Measurements from ENCODE around the gene MAPK10. TPM values are rescaled to one million over a fixed set of nuclear protein-coding genes. Genes with fewer than 3 reads are reported as not detected.
A peak's percentile ranks its signal among the peaks of the same experiment; 100 is the strongest.

The MAPK10 gene
- polyA plus RNA-seq, result 4.7 to 8.2 TPM (median 6.8 TPM) in 3 replicates
- polyA plus RNA-seq (2011; ENCODE audit: low read depth), result 1.4 TPM
- 3.5 and 5.7 TPM in 2 replicates for polyA plus RNA-seq (2011; cell fraction: cytosol; rRNA removed)
- polyA plus RNA-seq (2011; cell fraction: nucleus; rRNA removed), result 13.7 and 14.5 TPM in 2 replicates
- 1.5 and 3.8 TPM in 2 replicates for polyA plus RNA-seq (2012; ENCODE audit: low replicate concordance)
- polyA minus RNA-seq, result 10.1 to 29.3 TPM (median 18.9 TPM) in 3 replicates
- 4.8 TPM for polyA minus RNA-seq (2011; cell fraction: cytosol; rRNA and poly(A)+ RNA removed)
- polyA minus RNA-seq (2011; cell fraction: nucleus; rRNA and poly(A)+ RNA removed), result 35.7 and 63.8 TPM in 2 replicates

GRCh38 chr4:86359944-86360478, at the start of gene MAPK10:
Gene MAPK10 (minus strand): TSS chr4:86360053.
- TF ChIP-seq EZH2 (IDR thresholded peaks at IDR 0.05; ENCODE audit: low read length) (no peak), CTCF (optimal IDR thresholded peaks at IDR 0.05 in 1 of 3, IDR thresholded peaks at IDR 0.05 in 1 of 3, conservative IDR thresholded peaks at IDR 0.05 in 1 of 3; ENCODE audit: extremely low read depth in 1 of 3, insufficient read depth in 2 of 3, low read length in 3 of 3) (no peak)

GRCh38 chr4:86403575-86403974, 43.7 kb upstream of the MAPK10 start:
- H3K4me2 ChIP-seq (ENCODE audit: control insufficient read depth, extremely low read depth, insufficient read depth, low read depth, low read length), result no peak overlapping the region
- no peak overlapping the region for H3K4me3 ChIP-seq (ENCODE audit: control insufficient read depth in 2 of 3, extremely low read depth in 1 of 3, insufficient read depth in 2 of 3, low read depth in 1 of 3, low read length in 3 of 3)
- H3K9me3 ChIP-seq (ENCODE audit: control insufficient read depth, low read depth, low read length), result no peaks in the 10 kb centered on the region
- no peak overlapping the region for H2AFZ ChIP-seq (ENCODE audit: control insufficient read depth, low read length)
- H3K9me1 ChIP-seq (ENCODE audit: control insufficient read depth, extremely low read depth, insufficient read depth, low read length), result no peaks in the 10 kb centered on the region
- no peak for TF ChIP-seq CTCF (optimal IDR thresholded peaks at IDR 0.05 in 1 of 3, IDR thresholded peaks at IDR 0.05 in 1 of 3, conservative IDR thresholded peaks at IDR 0.05 in 1 of 3; ENCODE audit: extremely low read depth in 1 of 3, insufficient read depth in 2 of 3, low read length in 3 of 3)
- dilution Hi-C loops (cut with MboI; ENCODE audit: extremely low pct_ligation_motif_present, low sequenced_read_pairs), result no loop called here
- H3K79me2 ChIP-seq (ENCODE audit: control insufficient read depth, insufficient read depth, low read length), result no peaks in the 10 kb centered on the region
- H3K9ac ChIP-seq (ENCODE audit: control insufficient read depth, extremely low read depth, insufficient read depth, low read length), result no peak overlapping the region
- H3K36me3 ChIP-seq (ENCODE audit: control insufficient read depth in 2 of 2, extremely low read depth in 1 of 2, insufficient read depth in 2 of 2, low read length in 2 of 2), result no peaks in the 10 kb centered on the region
- H4K20me1 ChIP-seq (ENCODE audit: control insufficient read depth, extremely low read depth, insufficient read depth, low read length), result no peaks in the 10 kb centered on the region
- no peaks in the 10 kb centered on the region for H3K27me3 ChIP-seq (ENCODE audit: control insufficient read depth, extremely low read depth, insufficient read depth, low read length)
- H3K4me1 ChIP-seq (ENCODE audit: control insufficient read depth, extremely low read depth, insufficient read depth, low read length), result no peaks in the 10 kb centered on the region
- H3K27ac ChIP-seq (ENCODE audit: control insufficient read depth, insufficient read depth, low read length), result no peak overlapping the region
- DNase-seq (ENCODE audit: low read depth, low spot score) (no peak), FAIRE-seq (no peak)

More at GRCh38 chr4:86359944-86360478, at the start of gene MAPK10:
- Histone ChIP-seq H3K4me1 (ENCODE audit: control insufficient read depth, extremely low read depth, insufficient read depth, low read length) (no peaks in the 10 kb centered on the region), H3K4me2 (ENCODE audit: control insufficient read depth, extremely low read depth, insufficient read depth, low read depth, low read length) (peak within 1 kb of the TSS; percentile 71), H3K9me3 (ENCODE audit: control insufficient read depth, low read depth, low read length) (no peaks in the 10 kb centered on the region), H3K36me3 (ENCODE audit: control insufficient read depth in 2 of 2, extremely low read depth in 1 of 2, insufficient read depth in 2 of 2, low read length in 2 of 2) (no peaks in the 10 kb centered on the region), H4K20me1 (ENCODE audit: control insufficient read depth, extremely low read depth, insufficient read depth, low read length) (no peaks in the 10 kb centered on the region), H3K9me1 (ENCODE audit: control insufficient read depth, extremely low read depth, insufficient read depth, low read length) (no peaks in the 10 kb centered on the region), H3K4me3 (ENCODE audit: control insufficient read depth in 2 of 3, extremely low read depth in 1 of 3, insufficient read depth in 2 of 3, low read depth in 1 of 3, low read length in 3 of 3) (peak within 1 kb of the TSS in 1 of 3 experiments; percentile 35), H3K27me3 (ENCODE audit: control insufficient read depth, extremely low read depth, insufficient read depth, low read length) (no peaks in the 10 kb centered on the region), H3K79me2 (ENCODE audit: control insufficient read depth, insufficient read depth, low read length) (no peaks in the 10 kb centered on the region), H3K9ac (ENCODE audit: control insufficient read depth, extremely low read depth, insufficient read depth, low read length) (no peak within 1 kb of the TSS), H2AFZ (ENCODE audit: control insufficient read depth, low read length) (peak within 1 kb of the TSS; percentile 20), H3K27ac (ENCODE audit: control insufficient read depth, insufficient read depth, low read length) (no peak within 1 kb of the TSS)
- DNase-seq (ENCODE audit: low read depth, low spot score) (no peak), FAIRE-seq (peak; percentile 34)
- dilution Hi-C loops (cut with MboI; ENCODE audit: extremely low pct_ligation_motif_present, low sequenced_read_pairs), result no loop called here

Measured in keratinocyte (primary cell).